ENCODE data around the gene SNX18. TPM values are rescaled to one million over a fixed set of nuclear protein-coding genes. Genes with fewer than 3 reads are reported as not detected.

SNX18 gene
- total RNA-seq, 1 donor from 2014 or later, result 30.6 TPM

- Histone ChIP-seq H3K27me3 (ENCODE audit: control insufficient read depth, insufficient read depth, low read length) (no peaks in the 10 kb centered on the region), H3K4me3 (ENCODE audit: low read depth, low read length) (no peak overlapping the region), H3K36me3 (ENCODE audit: control insufficient read depth, insufficient read depth, low read length) (no peaks in the 10 kb centered on the region)
- no peak for TF ChIP-seq CTCF (IDR thresholded peaks at IDR 0.05; ENCODE audit: insufficient read depth, low read length, poor library complexity, severe bottlenecking)
- no peak for DNase-seq (ENCODE audit: low read depth)
Observed at GRCh38 chr5:54571462-54571861, 53.9 kb downstream of the SNX18 start.

GRCh38 chr5:54573812-54574489 lies 56.4 kb downstream of the SNX18 start:
- TF ChIP-seq CTCF (IDR thresholded peaks at IDR 0.05; ENCODE audit: insufficient read depth, low read length, poor library complexity, severe bottlenecking), result no peak
- no peak overlapping the region for H3K4me3 ChIP-seq (ENCODE audit: low read depth, low read length)
- H3K36me3 ChIP-seq (ENCODE audit: control insufficient read depth, insufficient read depth, low read length), result no peaks in the 10 kb centered on the region
- DNase-seq (ENCODE audit: low read depth), result no peak
- H3K27me3 ChIP-seq (ENCODE audit: control insufficient read depth, insufficient read depth, low read length), result no peaks in the 10 kb centered on the region

GRCh38 chr5:54577528-54577927 lies 60.0 kb downstream of the SNX18 start:
- no peak for TF ChIP-seq CTCF (IDR thresholded peaks at IDR 0.05; ENCODE audit: insufficient read depth, low read length, poor library complexity, severe bottlenecking)
- Histone ChIP-seq H3K27me3 (ENCODE audit: control insufficient read depth, insufficient read depth, low read length) (no peaks in the 10 kb centered on the region), H3K4me3 (ENCODE audit: low read depth, low read length) (no peak overlapping the region), H3K36me3 (ENCODE audit: control insufficient read depth, insufficient read depth, low read length) (no peaks in the 10 kb centered on the region)
- no peak for DNase-seq (ENCODE audit: low read depth)

- Histone ChIP-seq H3K36me3 (ENCODE audit: control insufficient read depth, insufficient read depth, low read length) (no peaks in the 10 kb centered on the region), H3K27me3 (ENCODE audit: control insufficient read depth, insufficient read depth, low read length) (no peaks in the 10 kb centered on the region), H3K4me3 (ENCODE audit: low read depth, low read length) (no peak overlapping the region)
- TF ChIP-seq CTCF (IDR thresholded peaks at IDR 0.05; ENCODE audit: insufficient read depth, low read length, poor library complexity, severe bottlenecking), result no peak
- DNase-seq (ENCODE audit: low read depth), result no peak
Observed at GRCh38 chr5:54577937-54578653, 60.5 kb downstream of the SNX18 start.

- no peak for DNase-seq (ENCODE audit: low read depth)
- H3K4me3 ChIP-seq (ENCODE audit: low read depth, low read length), result no peak overlapping the region
- H3K36me3 ChIP-seq (ENCODE audit: control insufficient read depth, insufficient read depth, low read length), result no peaks in the 10 kb centered on the region
- H3K27me3 ChIP-seq (ENCODE audit: control insufficient read depth, insufficient read depth, low read length), result no peaks in the 10 kb centered on the region
- no peak for TF ChIP-seq CTCF (IDR thresholded peaks at IDR 0.05; ENCODE audit: insufficient read depth, low read length, poor library complexity, severe bottlenecking)
Observed at GRCh38 chr5:54579591-54580295, 62.2 kb downstream of the SNX18 start.

All from kidney epithelial cell (primary cell).